Activated CD4-positive, CD25-positive, alpha-beta regulatory T cell treated with anti-CD3 and anti-CD28 coated beads, Interleukin-2, amount 50 U/mL, for 72 hours (primary cell): ENCODE data around the gene CACNA1C.

Experiments
- DNase-seq: peaks from one replicate; pipeline ENCODE4 v3.0.0; 2021

The CACNA1C gene

GRCh38 chr12:2035431-2036055 is 17.2 kb upstream of the CACNA1C start:
- DNase-seq = no peak

GRCh38 chr12:2039034-2039433 is 13.8 kb upstream of the CACNA1C start:
- no peak for DNase-seq

- DNase-seq = no peak
Observed at GRCh38 chr12:2043054-2043453, 9.7 kb upstream of the CACNA1C start.

DNA sequence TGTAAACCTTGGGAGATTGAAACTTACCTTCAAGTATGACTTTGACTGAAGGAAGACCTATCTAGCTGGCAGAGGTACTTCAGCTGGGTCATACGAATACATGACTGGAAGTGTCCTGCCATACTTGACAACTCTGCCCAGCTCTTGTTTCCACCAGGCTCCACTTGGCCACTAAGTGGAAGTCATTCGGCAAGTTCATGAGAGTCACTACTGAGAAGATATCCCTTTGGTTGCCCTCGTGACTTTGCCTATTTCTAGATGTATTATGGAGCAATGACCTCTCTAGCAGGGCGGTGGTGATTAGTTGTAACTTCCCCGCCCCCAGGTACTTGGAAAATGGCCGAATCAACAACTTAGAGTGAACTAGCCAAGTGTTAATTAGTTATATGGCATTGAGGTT is 8.6 kb upstream of the CACNA1C start:
- DNase-seq = no peak

GRCh38 chr12:2046957-2047356 is 5.8 kb upstream of the CACNA1C start:
- DNase-seq = no peak

DNA sequence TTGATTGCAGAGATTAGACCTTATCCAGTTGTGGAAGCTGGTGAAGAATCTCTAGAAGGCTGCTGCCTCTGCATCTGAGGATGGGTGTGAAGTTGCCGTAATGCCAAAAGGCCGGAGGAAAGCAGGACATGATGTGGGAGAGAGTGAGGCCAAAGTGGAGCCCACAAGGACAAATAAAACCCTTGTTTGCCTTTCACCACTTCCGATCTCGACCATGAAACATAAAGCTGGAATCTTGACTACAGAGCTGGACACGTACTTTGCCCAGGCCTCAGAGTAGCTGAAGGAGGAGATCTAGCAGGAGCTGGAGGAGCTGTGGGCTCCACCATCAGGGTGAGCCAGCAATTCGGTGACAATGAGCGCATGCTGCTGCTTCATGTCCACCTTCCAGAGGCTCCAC is 5.0 kb upstream of the CACNA1C start:
- no peak for DNase-seq

DNA sequence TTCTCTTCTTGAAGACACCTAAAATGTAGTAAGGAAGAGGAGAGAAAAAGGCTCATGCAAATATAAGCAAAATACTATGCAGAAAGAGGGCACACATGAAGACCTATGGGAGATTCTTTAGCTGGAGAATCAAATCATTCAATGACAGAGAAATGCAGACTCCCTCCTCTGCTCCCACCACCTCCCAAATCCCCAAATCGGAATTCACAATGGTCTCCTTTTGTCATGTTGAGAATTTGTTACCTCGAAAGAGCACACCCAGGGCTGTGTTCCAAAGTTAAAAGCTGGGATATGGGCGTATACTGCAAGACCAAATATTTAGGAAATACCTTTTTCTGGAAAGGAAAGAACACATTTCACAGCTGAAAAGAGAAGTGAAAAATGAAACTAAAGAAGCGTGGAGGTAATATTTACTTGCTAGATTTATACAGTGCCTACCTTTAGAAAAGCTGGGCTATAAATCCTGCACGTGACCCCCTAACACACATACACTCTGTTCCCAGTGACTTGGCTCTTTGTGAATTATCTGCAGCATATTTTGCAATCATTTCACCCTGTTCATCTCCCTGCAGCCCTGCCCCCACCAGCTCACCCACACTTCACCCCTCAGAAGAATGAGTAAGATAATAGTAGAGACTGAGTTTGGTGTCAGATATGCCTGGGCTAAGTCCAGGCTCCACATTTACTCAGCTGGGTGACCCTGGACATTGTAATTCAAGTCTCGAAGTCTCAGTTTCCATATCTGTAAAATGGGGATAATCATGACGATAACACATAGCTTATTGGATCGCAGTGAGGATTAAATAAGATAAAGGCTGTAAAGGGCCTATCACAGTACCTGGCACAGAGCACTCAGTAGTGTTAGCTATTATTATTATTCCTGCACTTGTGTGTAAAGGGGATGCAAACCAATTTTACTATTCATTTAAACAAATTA is 2.9 kb upstream of the CACNA1C start:
- DNase-seq = no peak

- no peak for DNase-seq
Observed at GRCh38 chr12:2051700-2052621, 826 bp upstream of the CACNA1C start.

GRCh38 chr12:2053691-2054090 is 904 bp downstream of the CACNA1C start:
- DNase-seq = no peak

GRCh38 chr12:2054091-2055018 is 1.6 kb downstream of the CACNA1C start:
- DNase-seq = no peak

GRCh38 chr12:2057041-2057794 is 4.4 kb downstream of the CACNA1C start:
- DNase-seq = no peak

- DNase-seq = no peak
Observed at GRCh38 chr12:2057795-2058408, 5.1 kb downstream of the CACNA1C start.

DNA sequence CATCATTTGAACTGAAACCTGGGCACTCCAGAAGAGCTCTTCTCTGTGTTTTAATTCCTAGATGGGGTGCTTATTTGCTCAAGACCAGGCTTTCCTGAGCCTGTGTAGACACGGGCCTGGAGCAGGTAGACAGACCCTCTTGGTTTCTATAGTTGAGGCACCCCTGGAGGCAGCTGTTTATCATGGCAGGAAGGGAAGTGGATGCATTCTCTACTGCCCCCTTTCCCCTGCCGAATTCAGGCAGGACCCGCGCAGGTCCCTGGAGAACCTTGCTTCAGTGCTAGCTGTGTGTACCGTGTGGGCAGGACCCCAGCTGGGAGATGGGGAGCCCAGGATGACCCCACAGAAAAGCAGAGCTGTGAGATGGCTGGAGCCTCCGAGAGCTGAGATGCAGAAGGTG is 6.0 kb downstream of the CACNA1C start:
- DNase-seq = no peak

GRCh38 chr12:2061402-2061801 is 8.6 kb downstream of the CACNA1C start:
- DNase-seq = no peak

- DNase-seq = no peak
Observed at GRCh38 chr12:2064071-2064507, 11.3 kb downstream of the CACNA1C start.

DNA sequence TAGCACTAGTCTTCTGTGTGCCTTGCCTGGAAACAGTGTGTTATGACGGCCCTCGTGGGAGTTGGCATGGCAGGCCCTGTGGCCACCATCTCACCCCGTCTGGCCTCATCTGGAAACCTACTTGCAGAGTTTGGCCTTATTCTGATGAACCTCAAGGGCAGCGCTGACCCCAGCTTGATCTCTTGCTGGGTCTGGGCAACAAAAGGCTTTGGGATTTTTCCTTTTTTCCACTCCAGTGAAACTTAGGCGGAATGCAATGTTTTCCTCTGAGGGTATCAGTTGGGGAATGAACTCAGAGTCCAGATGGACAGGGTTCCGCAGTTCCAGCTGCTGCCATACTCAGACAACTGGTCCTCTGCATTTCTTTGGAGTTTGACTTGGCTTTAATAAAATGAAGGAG is 15.9 kb downstream of the CACNA1C start:
- no peak for DNase-seq

- DNase-seq = no peak
Observed at GRCh38 chr12:2070440-2071045, 17.8 kb downstream of the CACNA1C start.

DNA sequence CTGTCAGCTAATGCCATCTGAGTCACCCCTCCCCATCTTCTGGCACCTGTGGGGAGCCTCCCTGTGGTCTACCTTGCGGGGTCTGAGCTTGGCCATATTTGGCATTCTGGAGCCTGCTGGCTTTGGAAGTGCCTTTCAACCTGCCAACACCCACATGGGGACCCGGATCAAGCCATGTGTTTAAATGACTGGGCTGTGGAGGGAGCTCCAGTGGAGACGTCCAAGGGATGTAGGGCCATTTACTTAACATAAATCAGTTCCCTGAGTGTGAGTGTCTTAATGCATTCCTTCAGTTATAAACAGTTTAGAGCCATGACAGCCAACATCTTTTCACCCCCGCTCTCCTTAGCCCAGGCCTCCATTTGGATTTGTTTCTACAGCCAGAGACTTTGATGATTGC is 22.0 kb downstream of the CACNA1C start:
- no peak for DNase-seq

DNA sequence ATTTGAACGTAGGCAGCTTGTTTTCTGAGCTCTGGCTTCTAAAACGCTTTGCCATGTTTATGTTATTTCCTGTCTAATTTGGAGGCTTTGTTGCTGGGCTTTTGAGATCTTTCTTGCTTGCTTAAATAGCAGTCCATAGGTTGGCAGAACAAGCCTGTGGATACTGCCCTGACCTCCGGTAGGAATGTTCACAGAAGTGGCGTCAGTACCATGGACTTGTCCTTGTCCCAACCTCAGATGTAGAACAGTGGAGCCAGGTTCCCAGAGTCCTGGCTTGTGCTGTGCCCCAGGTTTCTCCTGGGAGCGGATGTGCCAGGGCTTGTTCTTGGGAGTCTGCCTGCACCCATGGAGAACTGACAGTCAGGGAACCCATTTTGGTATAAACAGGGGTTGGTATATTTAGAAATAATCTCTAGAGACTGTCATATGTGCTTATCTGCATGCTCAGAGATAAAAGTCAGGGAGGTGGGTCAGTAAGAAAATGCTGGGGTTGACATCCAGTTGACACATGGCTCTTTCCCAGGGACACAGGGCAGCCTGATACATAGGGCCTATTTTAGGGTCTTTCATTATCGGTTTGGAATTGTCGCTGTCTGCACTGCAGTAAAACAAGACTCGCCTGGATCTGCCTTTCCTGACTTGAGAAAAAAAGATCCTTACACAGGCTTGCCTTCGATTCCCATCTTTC is 22.9 kb downstream of the CACNA1C start:
- no peak for DNase-seq

DNA sequence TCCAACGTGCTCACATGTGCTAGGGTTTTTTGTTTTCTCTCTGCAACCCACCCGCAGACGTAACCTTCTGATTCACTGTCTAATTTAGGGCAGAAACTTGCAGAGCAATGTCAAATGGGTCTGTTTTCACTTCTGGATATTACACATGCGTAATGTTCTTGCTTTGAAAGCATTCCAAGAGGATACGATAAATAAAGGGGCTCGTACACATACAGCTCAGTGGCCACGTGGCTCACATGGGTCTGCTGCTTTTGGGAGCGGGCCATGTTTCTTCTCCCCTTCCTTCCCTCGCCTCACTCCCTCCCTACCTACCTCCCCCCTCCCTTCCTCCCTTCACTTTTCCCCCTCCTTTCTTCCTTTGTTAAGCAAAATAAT is 23.4 kb downstream of the CACNA1C start:
- DNase-seq = no peak
